NCI-H446 (cell line): ENCODE results near the gene MRPL52.
"Not testable (repeated sequence)": the region's sequence is repeated elsewhere in the genome, so short reads cannot be mapped to it uniquely, and the experiment has no call there.

Source experiments
- DNase-seq, 2 experiments: peaks; one replicate each; lab custom pipeline; 2025; lab: John Stamatoyannopoulos, UW

The MRPL52 gene

GRCh38 chr14:22811722-22812121 lies 18.0 kb upstream of the MRPL52 start:
- DNase-seq = no peak

GRCh38 chr14:22812744-22813143 lies 16.9 kb upstream of the MRPL52 start:
- DNase-seq = no peak

GRCh38 chr14:22813145-22813544 lies 16.5 kb upstream of the MRPL52 start:
- no peak for DNase-seq

- DNase-seq = no peak
Measured at GRCh38 chr14:22814373-22814772, 15.3 kb upstream of the MRPL52 start.

GRCh38 chr14:22814941-22815713 lies 14.6 kb upstream of the MRPL52 start, which contains the start of gene SLC7A7:
SLC7A7 (minus strand) TSS chr14:22815435; CDS start chr14:22813398, 2,037 bp downstream.
- no peak for DNase-seq

GRCh38 chr14:22819151-22819988 lies 10.3 kb upstream of the MRPL52 start:
- no peak for DNase-seq

- no peak for DNase-seq
Measured at GRCh38 chr14:22820731-22821130, 9.0 kb upstream of the MRPL52 start.

- DNase-seq = no peak
Measured at GRCh38 chr14:22821193-22822015, 8.3 kb upstream of the MRPL52 start.

GRCh38 chr14:22822016-22822570 lies 7.6 kb upstream of the MRPL52 start:
- no peak for DNase-seq

GRCh38 chr14:22822571-22823098 lies 7.1 kb upstream of the MRPL52 start:
- DNase-seq = peak; percentile 49 to 84

- DNase-seq = peak; percentile 10 to 19
Measured at GRCh38 chr14:22824711-22825359, 4.9 kb upstream of the MRPL52 start.

- DNase-seq = not testable (repeated sequence)
Measured at GRCh38 chr14:22829076-22829660, 519 bp upstream of the MRPL52 start.

GRCh38 chr14:22830443-22831010 lies 840 bp downstream of the MRPL52 start:
- no peak for DNase-seq

- no peak for DNase-seq
Measured at GRCh38 chr14:22835505-22835904, 5.8 kb downstream of the MRPL52 start.

- no peak for DNase-seq
Measured at GRCh38 chr14:22836301-22837113, 6.8 kb downstream of the MRPL52 start, which contains the start of gene MMP14. MMP14 (plus strand) TSS chr14:22836585; CDS start chr14:22836818, 233 bp downstream.

- DNase-seq = no peak
Measured at GRCh38 chr14:22837114-22837749, 7.5 kb downstream of the MRPL52 start.

GRCh38 chr14:22837750-22838538 lies 8.3 kb downstream of the MRPL52 start:
- DNase-seq = no peak

GRCh38 chr14:22838631-22839041 lies 8.9 kb downstream of the MRPL52 start:
- DNase-seq = no peak
